Naive thymus-derived CD4-positive, alpha-beta T cell (primary cell): ENCODE measurements around the gene SLC45A3. TPM values are rescaled to one million over a fixed set of nuclear protein-coding genes. Genes with fewer than 3 reads are reported as not detected.

ENCODE experiments used
- ATAC-seq: fragments of 150-1000 bp; cut with Tn5 transposase; 2 replicates; pipeline ENCODE4 v1.10.0; 2021; ENCODE audit warnings: mild to moderate bottlenecking, moderate library complexity
- CTCF ChIA-PET: fragments of 350-600 bp; sonication (Branson Sonifier 250); formaldehyde crosslinking; loops from one replicate; lab custom pipeline; 2021; ENCODE audit warnings: antibody characterized with exemption; lab: Charles Lee
- POLR2A ChIA-PET: fragments of 350-600 bp; sonication (Branson Sonifier 250); formaldehyde crosslinking; loops from one replicate; lab custom pipeline; 2021; ENCODE audit warnings: antibody characterized with exemption, inconsistent platforms; lab: Charles Lee
- DNase-seq, 9 donors: peaks; one replicate each; pipeline versions ENCODE4 v3.0.0 to v3.0.0-alpha.2; 2020 to 2022; ENCODE audit warnings: mixed read lengths in 1 of 9
- H3K27ac ChIP-seq: one replicate; pipeline ENCODE4 v1.7.0; 2013; ENCODE audit warnings: mild to moderate bottlenecking, low read depth, low read length, moderate library complexity
- H3K27me3 ChIP-seq, 2 donors: one replicate each; pipeline ENCODE4 v1.7.0; 2013; ENCODE audit warnings: low read length in 2 of 2, mild to moderate bottlenecking in 2 of 2, moderate library complexity in 2 of 2; ENCODE audit not compliant: control insufficient read depth in 2 of 2, insufficient read depth in 2 of 2
- H3K36me3 ChIP-seq, 3 experiments: 1 replicate in 2 of 3; 2 replicates in 1 of 3; pipeline ENCODE4 v1.7.0; 2013; ENCODE audit warnings: low read length in 3 of 3, mild to moderate bottlenecking in 3 of 3, moderate library complexity in 1 of 3; ENCODE audit not compliant: insufficient read depth in 3 of 3, control insufficient read depth in 2 of 3
- H3K4me1 ChIP-seq, 2 donors: one replicate each; pipeline ENCODE4 v1.7.0; 2013; ENCODE audit warnings: low read length in 2 of 2, mild to moderate bottlenecking in 2 of 2, moderate library complexity in 1 of 2; ENCODE audit not compliant: control insufficient read depth in 2 of 2, insufficient read depth in 2 of 2
- H3K4me3 ChIP-seq: 2 replicates; pipeline ENCODE4 v1.7.0; 2013; ENCODE audit warnings: mild to moderate bottlenecking, low read length
- H3K9me3 ChIP-seq, 3 experiments: 1 replicate in 2 of 3; 2 replicates in 1 of 3; pipeline ENCODE4 v1.7.0; 2013; ENCODE audit warnings: low read length in 3 of 3; ENCODE audit not compliant: control insufficient read depth in 2 of 3
- H3K27ac Mint-ChIP-seq, 9 donors: one replicate each; pipeline ENCODE4 v1.8.0; 2020 to 2022; ENCODE audit warnings: mixed read lengths in 9 of 9, mild to moderate bottlenecking in 8 of 9, moderate library complexity in 5 of 9, inconsistent platforms in 2 of 9
- H3K27me3 Mint-ChIP-seq, 5 donors: one replicate each; pipeline ENCODE4 v1.8.0; 2021 to 2022; ENCODE audit warnings: mixed read lengths in 5 of 5, mild to moderate bottlenecking in 1 of 5
- H3K36me3 Mint-ChIP-seq, 5 donors: one replicate each; pipeline ENCODE4 v1.8.0; 2020 to 2022; ENCODE audit warnings: mixed read lengths in 5 of 5, mild to moderate bottlenecking in 3 of 5, inconsistent platforms in 1 of 5
- H3K4me1 Mint-ChIP-seq, 7 donors: one replicate each; pipeline ENCODE4 v1.8.0; 2020 to 2022; ENCODE audit warnings: mixed read lengths in 7 of 7, mild to moderate bottlenecking in 3 of 7, inconsistent platforms in 1 of 7
- H3K4me3 Mint-ChIP-seq, 10 donors: one replicate each; pipeline ENCODE4 v1.8.0; 2020 to 2022; ENCODE audit warnings: mild to moderate bottlenecking in 10 of 10, mixed read lengths in 10 of 10, moderate library complexity in 6 of 10, inconsistent platforms in 2 of 10
- H3K9me3 Mint-ChIP-seq, 11 donors: one replicate each; pipeline ENCODE4 v1.8.0; 2020 to 2022; ENCODE audit warnings: mixed read lengths in 11 of 11, mild to moderate bottlenecking in 4 of 11, inconsistent platforms in 1 of 11, moderate library complexity in 1 of 11
- intact Hi-C, 2 donors: fragments of 100-400 bp; cut with micrococcal nuclease; formaldehyde crosslinking; loops; one replicate each; pipeline ENCODE4 v1.15.1; 2023
- polyA plus RNA-seq, 2 donors: library from polyadenylated mRNA; unstranded; fragments of 300-500 nt; fragmentation: Illumina TruSeq; gene quantifications; one replicate each; pipeline ENCODE4 v1.2.3, GENCODE V29; 2021
- total RNA-seq, 6 experiments: library from RNA in 5 of 6; stranded (reverse) in 5 of 6; gene quantifications; 1 replicate in 5 of 6; 2 replicates in 1 of 6; pipeline ENCODE4 v1.2.3 and lab custom pipeline; 2021 to 2026

The SLC45A3 gene
- total and polyA plus RNA-seq, 7 experiments from 2014 or later: 0.10 to 8.7 (median 0.54) TPM; not detected in 2

GRCh38 chr1:205658943-205659581 lies 21.2 kb downstream of the SLC45A3 start:
- Histone ChIP-seq H3K27ac (no peak overlapping the region), H3K27me3 (no peaks in the 10 kb centered on the region), H3K9me3 (no peaks in the 10 kb centered on the region), H3K4me1 (no peaks in the 10 kb centered on the region), H3K4me3 (no peak overlapping the region), H3K36me3 (no peaks in the 10 kb centered on the region)
- Mint-ChIP-seq H3K27me3 (peaks cover 0 to 5% (median 0%) of the 10 kb centered on the region in 5 donors), H3K4me1 (peaks cover 0 to 9% (median 0%) of the 10 kb centered on the region in 7 donors), H3K9me3 (no peaks in the 10 kb centered on the region), H3K4me3 (no peak overlapping the region), H3K27ac (peak overlapping the region in 1 of 9 donors; percentile 50), H3K36me3 (no peaks in the 10 kb centered on the region)
- ATAC-seq: peak; percentile 91
- DNase-seq: peak; percentile 39 to 76 (median 65)
- ChIA-PET POLR2A (interaction anchor here (1.1 to 2.3 kb wide), 4 partner anchors 27 to 124 kb away, joined by 4 to 40 read pairs (median 6); partner anchors contain the start of gene ELK4), CTCF (interaction anchor here (0.5 to 10.0 kb wide), 42 partner anchors 8 to 1362 kb away, joined by 3 to 315 read pairs (median 4); partner anchors contain the start of genes ELK4 and RAB29)
- intact Hi-C loops: loop anchor here (1.0 to 5.0 kb wide), 9 partner anchors 52 to 447 kb away; partner anchors contain the start of gene NUCKS1 (in 1 of the 2)

- H3K9me3 Mint-ChIP-seq: no peaks in the 10 kb centered on the region
- Histone ChIP-seq H3K27ac (no peak overlapping the region), H3K4me3 (no peak overlapping the region), H3K36me3 (no peaks in the 10 kb centered on the region), H3K4me1 (no peaks in the 10 kb centered on the region), H3K27me3 (no peaks in the 10 kb centered on the region), H3K9me3 (no peaks in the 10 kb centered on the region)
- H3K4me1 Mint-ChIP-seq: peaks cover 0 to 9% (median 0%) of the 10 kb centered on the region in 7 donors
- no peak overlapping the region for H3K27ac Mint-ChIP-seq
- POLR2A ChIA-PET: interaction anchor here (3.2 to 3.8 kb wide), 2 partner anchors 24 to 64 kb away, joined by 20 to 22 read pairs; partner anchors contain the start of gene ELK4
- H3K36me3 Mint-ChIP-seq: no peaks in the 10 kb centered on the region
- CTCF ChIA-PET: interaction anchor here (0.6 to 10.0 kb wide), 7 partner anchors 24 to 515 kb away, joined by 3 to 315 read pairs (median 83); partner anchors contain the start of gene ELK4
- no peak overlapping the region for H3K4me3 Mint-ChIP-seq
- no peak for ATAC-seq
- intact Hi-C loops: loop anchor here in 1 of 2 donors (5.0 kb wide), 1 partner anchor 169 kb away; no protein-coding TSS in a partner anchor
- no peak for DNase-seq
- peaks cover 0 to 7% (median 0%) of the 10 kb centered on the region in 5 donors for H3K27me3 Mint-ChIP-seq
Observed at GRCh38 chr1:205656236-205656635, 24.1 kb downstream of the SLC45A3 start.

GRCh38 chr1:205652984-205653383 lies 27.3 kb downstream of the SLC45A3 start:
- Mint-ChIP-seq H3K4me3 (no peak overlapping the region), H3K9me3 (no peaks in the 10 kb centered on the region), H3K27me3 (peaks cover 0 to 8% (median 0%) of the 10 kb centered on the region in 5 donors), H3K27ac (no peak overlapping the region), H3K4me1 (peaks cover 0 to 4% (median 0%) of the 10 kb centered on the region in 7 donors), H3K36me3 (no peaks in the 10 kb centered on the region)
- DNase-seq (no peak), ATAC-seq (no peak)
- intact Hi-C loops: no loop called here
- H3K4me3 ChIP-seq: no peak overlapping the region
- CTCF ChIA-PET: interaction anchor here (0.6 kb wide), 1 partner anchor 211 kb away, joined by 3 read pairs; no protein-coding TSS in a partner anchor
- POLR2A ChIA-PET: no interaction called here
- H3K4me1 ChIP-seq: no peaks in the 10 kb centered on the region
- H3K9me3 ChIP-seq: no peaks in the 10 kb centered on the region
- H3K27ac ChIP-seq: no peak overlapping the region
- H3K36me3 ChIP-seq: no peaks in the 10 kb centered on the region
- H3K27me3 ChIP-seq: no peaks in the 10 kb centered on the region

- no peak overlapping the region for H3K27ac ChIP-seq
- DNase-seq (no peak), ATAC-seq (no peak)
- Mint-ChIP-seq H3K4me3 (no peak overlapping the region), H3K27me3 (peaks cover 0 to 7% (median 0%) of the 10 kb centered on the region in 5 donors), H3K36me3 (no peaks in the 10 kb centered on the region), H3K9me3 (no peaks in the 10 kb centered on the region), H3K4me1 (no peaks in the 10 kb centered on the region), H3K27ac (no peak overlapping the region)
- no peaks in the 10 kb centered on the region for H3K36me3 ChIP-seq
- no peaks in the 10 kb centered on the region for H3K4me1 ChIP-seq
- no peaks in the 10 kb centered on the region for H3K9me3 ChIP-seq
- POLR2A ChIA-PET: no interaction called here
- H3K4me3 ChIP-seq: no peak overlapping the region
- no peaks in the 10 kb centered on the region for H3K27me3 ChIP-seq
- CTCF ChIA-PET: interaction anchor here (0.6 to 1.7 kb wide), 2 partner anchors 9 to 123 kb away, joined by 5 to 7 read pairs; no protein-coding TSS in a partner anchor
- intact Hi-C loops: no loop called here
Observed at GRCh38 chr1:205650241-205650640, 30.1 kb downstream of the SLC45A3 start.

GRCh38 chr1:205645519-205645918 lies 34.8 kb downstream of the SLC45A3 start:
- Mint-ChIP-seq H3K4me3 (no peak overlapping the region), H3K4me1 (no peaks in the 10 kb centered on the region), H3K36me3 (no peaks in the 10 kb centered on the region), H3K9me3 (no peaks in the 10 kb centered on the region), H3K27ac (no peak overlapping the region), H3K27me3 (peaks cover 0 to 12% (median 0%) of the 10 kb centered on the region in 5 donors)
- intact Hi-C loops: no loop called here
- Histone ChIP-seq H3K27ac (no peak overlapping the region), H3K4me3 (no peak overlapping the region), H3K9me3 (no peaks in the 10 kb centered on the region), H3K4me1 (no peaks in the 10 kb centered on the region), H3K27me3 (no peaks in the 10 kb centered on the region), H3K36me3 (no peaks in the 10 kb centered on the region)
- ChIA-PET CTCF (interaction anchor here (0.6 kb wide), 1 partner anchor 90 kb away, joined by 4 read pairs; no protein-coding TSS in a partner anchor), POLR2A (no interaction called here)
- ATAC-seq: no peak
- no peak for DNase-seq

GRCh38 chr1:205642679-205643307 lies 37.5 kb downstream of the SLC45A3 start:
- no peak overlapping the region for H3K27ac Mint-ChIP-seq
- H3K9me3 Mint-ChIP-seq: no peaks in the 10 kb centered on the region
- intact Hi-C loops: loop anchor here in 1 of 2 donors (1.0 kb wide), 1 partner anchor 24 kb away; no protein-coding TSS in a partner anchor
- no peak for DNase-seq
- Histone ChIP-seq H3K27me3 (no peaks in the 10 kb centered on the region), H3K36me3 (no peaks in the 10 kb centered on the region), H3K27ac (no peak overlapping the region), H3K4me3 (no peak overlapping the region), H3K9me3 (no peaks in the 10 kb centered on the region), H3K4me1 (no peaks in the 10 kb centered on the region)
- no peak for ATAC-seq
- peaks cover 0 to 31% (median 0%) of the 10 kb centered on the region in 5 donors for H3K27me3 Mint-ChIP-seq
- H3K4me1 Mint-ChIP-seq: no peaks in the 10 kb centered on the region
- ChIA-PET CTCF (interaction anchor here (1.4 kb wide), 1 partner anchor 51 kb away, joined by 3 read pairs; no protein-coding TSS in a partner anchor), POLR2A (interaction anchor here (2.4 kb wide), 1 partner anchor 10 kb away, joined by 10 read pairs; the partner anchor contains the start of gene ELK4)
- H3K36me3 Mint-ChIP-seq: no peaks in the 10 kb centered on the region
- H3K4me3 Mint-ChIP-seq: no peak overlapping the region
